Measurements from ENCODE around the gene PHLPP1. TPM values are rescaled to one million over a fixed set of nuclear protein-coding genes. Genes with fewer than 3 reads are reported as not detected.

The PHLPP1 gene
- total and polyA plus RNA-seq, 2 of the 4 experiments (the other 2 are of a cell fraction) = 3.3 to 3.6 TPM

DNA sequence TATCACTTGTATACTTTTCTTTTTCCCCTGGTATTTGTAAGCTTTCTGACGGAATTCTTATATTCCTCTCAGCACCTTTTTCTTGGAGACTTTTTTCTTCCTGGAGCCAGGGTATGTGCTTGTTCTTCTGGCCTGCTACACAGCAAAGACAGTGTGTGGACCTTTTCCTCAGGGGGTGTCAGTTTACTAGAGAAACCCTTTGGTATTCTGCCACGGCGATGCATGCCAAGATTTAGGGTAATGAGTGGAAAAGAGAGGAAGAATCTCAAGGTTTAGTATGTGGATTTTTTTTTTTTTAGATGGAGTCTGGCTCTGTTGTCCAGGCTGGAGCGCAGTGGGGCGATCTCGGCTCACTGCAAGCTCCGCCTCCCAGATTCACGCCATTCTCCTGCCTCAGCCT lies 152.2 kb downstream of the PHLPP1 start:
- H3K9me3 ChIP-seq (ENCODE audit: control insufficient read depth, insufficient read depth, low read length) = no peaks in the 10 kb centered on the region
- no peak overlapping the region for H3K4me2 ChIP-seq (ENCODE audit: low read depth, low read length)
- H4K91ac ChIP-seq (ENCODE audit: insufficient read depth, low read depth, low read length) = no peak overlapping the region
- H3K27ac ChIP-seq (ENCODE audit: insufficient read depth, low read length) = no peak overlapping the region
- no peak overlapping the region for H2BK120ac ChIP-seq (ENCODE audit: low read depth, low read length)
- no peaks in the 10 kb centered on the region for H4K20me1 ChIP-seq (ENCODE audit: insufficient read depth, low read length)
- in situ Hi-C loops (cut with MboI; ENCODE audit: low sequenced_read_pairs) = no loop called here
- WGBS, 2 experiments (ENCODE audit: extremely low coverage in 2 of 2, insufficient read length in 1 of 2) = no CpG with 5 or more reads among the region's 8 CpGs
- H3K4me1 ChIP-seq (ENCODE audit: control insufficient read depth, insufficient read depth, low read length) = no peaks in the 10 kb centered on the region
- no peaks in the 10 kb centered on the region for H3K36me3 ChIP-seq (ENCODE audit: control insufficient read depth, insufficient read depth, low read length)
- no peak overlapping the region for H4K8ac ChIP-seq (ENCODE audit: low read depth in 2 of 2, low read length in 2 of 2)
- intact Hi-C loops (cut with micrococcal nuclease) = no loop called here
- H2AFZ ChIP-seq (replicated peaks; ENCODE audit: low read length, poor library complexity) = no peak overlapping the region
- no peak for TF ChIP-seq MXI1 (IDR thresholded peaks at IDR 0.05; ENCODE audit: borderline replicate concordance, low read depth, low read length)
- TF ChIP-seq NFE2L2 (IDR thresholded peaks at IDR 0.05; ENCODE audit: low read depth, low read length) = no peak
- TF ChIP-seq, protein P1, sequence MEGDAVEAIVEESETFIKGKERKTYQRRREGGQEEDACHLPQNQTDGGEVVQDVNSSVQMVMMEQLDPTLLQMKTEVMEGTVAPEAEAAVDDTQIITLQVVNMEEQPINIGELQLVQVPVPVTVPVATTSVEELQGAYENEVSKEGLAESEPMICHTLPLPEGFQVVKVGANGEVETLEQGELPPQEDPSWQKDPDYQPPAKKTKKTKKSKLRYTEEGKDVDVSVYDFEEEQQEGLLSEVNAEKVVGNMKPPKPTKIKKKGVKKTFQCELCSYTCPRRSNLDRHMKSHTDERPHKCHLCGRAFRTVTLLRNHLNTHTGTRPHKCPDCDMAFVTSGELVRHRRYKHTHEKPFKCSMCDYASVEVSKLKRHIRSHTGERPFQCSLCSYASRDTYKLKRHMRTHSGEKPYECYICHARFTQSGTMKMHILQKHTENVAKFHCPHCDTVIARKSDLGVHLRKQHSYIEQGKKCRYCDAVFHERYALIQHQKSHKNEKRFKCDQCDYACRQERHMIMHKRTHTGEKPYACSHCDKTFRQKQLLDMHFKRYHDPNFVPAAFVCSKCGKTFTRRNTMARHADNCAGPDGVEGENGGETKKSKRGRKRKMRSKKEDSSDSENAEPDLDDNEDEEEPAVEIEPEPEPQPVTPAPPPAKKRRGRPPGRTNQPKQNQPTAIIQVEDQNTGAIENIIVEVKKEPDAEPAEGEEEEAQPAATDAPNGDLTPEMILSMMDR (conservative IDR thresholded peaks at IDR 0.05; ENCODE audit: low read depth, low read length) = no peak
- TF ChIP-seq MAFK (IDR thresholded peaks at IDR 0.05; ENCODE audit: low read depth, low read length) = no peak
- CTCF ChIA-PET = no interaction called here
- H2BK15ac ChIP-seq (ENCODE audit: low read depth, low read length) = no peak overlapping the region
- H3K18ac ChIP-seq (ENCODE audit: low read depth, low read length) = no peak overlapping the region
- H3K56ac ChIP-seq (ENCODE audit: extremely low read depth, insufficient read depth, low read length) = no peak overlapping the region
- no peaks in the 10 kb centered on the region; a peak in 1 of 4 replicates for H3K79me1 ChIP-seq (ENCODE audit: low read depth in 1 of 2, low read length in 2 of 2)
- ATAC-seq (ENCODE audit: low read depth) = no peak
- dilution Hi-C loops (cut with HindIII; ENCODE audit: low sequenced_read_pairs, unreplicated experiment) = no loop called here
- no peak overlapping the region for H3K9ac ChIP-seq (ENCODE audit: low read depth, low read length)
- H3K4me3 ChIP-seq (ENCODE audit: insufficient read depth, low read depth, low read length) = no peak overlapping the region
- H2BK5ac ChIP-seq (ENCODE audit: low read depth, low read length, poor library complexity, severe bottlenecking) = no peak overlapping the region
- H2AK5ac ChIP-seq (ENCODE audit: low read depth, low read length) = no peak overlapping the region
- H2BK20ac ChIP-seq (ENCODE audit: low read depth, low read length) = no peak overlapping the region
- H3K4ac ChIP-seq (ENCODE audit: low read depth, low read length) = no peak overlapping the region
- H2AK9ac ChIP-seq (replicated peaks; ENCODE audit: low read depth, low read length, poor library complexity) = no peak overlapping the region
- no peak overlapping the region for H3K23ac ChIP-seq (ENCODE audit: low read depth, low read length)
- DNase-seq = no peak
- no peaks in the 10 kb centered on the region for H3K9me1 ChIP-seq (ENCODE audit: insufficient read depth, low read length)
- H3K14ac ChIP-seq (replicated peaks; ENCODE audit: low read depth, low read length) = no peak overlapping the region
- no peaks in the 10 kb centered on the region for H3K27me3 ChIP-seq (ENCODE audit: control insufficient read depth, insufficient read depth, low read length)
- POLR2A ChIA-PET (ENCODE audit: unreplicated experiment) = no interaction called here
- no TSS peak for BruUV-seq (replicated peaks)
- H4K5ac ChIP-seq (ENCODE audit: low read depth, low read length) = no peak overlapping the region

All from IMR-90 (cell line).